Parathyroid adenoma (tissue), 2 donors: ENCODE results near the gene RFT1.

Source experiments
- H2AFZ ChIP-seq: fragments of 300-600 bp; sonication (generic); one replicate; pipeline ENCODE4 v1.7.0; 2017; ENCODE audit warnings: antibody characterized with exemption, mild to moderate bottlenecking
- H3K27ac ChIP-seq: fragments of 300-600 bp; sonication (generic); one replicate; pipeline ENCODE4 v1.7.0; 2017
- H3K27me3 ChIP-seq: fragments of 300-600 bp; sonication (generic); one replicate; pipeline ENCODE4 v1.7.0; 2017; ENCODE audit warnings: low read length; ENCODE audit not compliant: control insufficient read depth, insufficient read depth
- H3K36me3 ChIP-seq: fragments of 300-600 bp; sonication (generic); one replicate; pipeline ENCODE4 v1.7.0; 2017; ENCODE audit warnings: low read length; ENCODE audit not compliant: control insufficient read depth, insufficient read depth
- H3K4me1 ChIP-seq: fragments of 300-600 bp; sonication (generic); one replicate; pipeline ENCODE4 v1.7.0; 2017; ENCODE audit warnings: control low read depth
- H3K4me2 ChIP-seq: fragments of 300-600 bp; sonication (generic); one replicate; pipeline ENCODE4 v1.7.0; 2017; ENCODE audit warnings: low read length
- H3K4me3 ChIP-seq: fragments of 300-600 bp; sonication (generic); one replicate; pipeline ENCODE4 v1.7.0; 2017; ENCODE audit warnings: low read depth, low read length
- H3K79me2 ChIP-seq: fragments of 300-600 bp; sonication (generic); one replicate; pipeline ENCODE4 v1.7.0; 2017; ENCODE audit warnings: control low read depth
- H3K9ac ChIP-seq: fragments of 300-600 bp; sonication (generic); one replicate; pipeline ENCODE4 v1.7.0; 2017; ENCODE audit warnings: mild to moderate bottlenecking
- H3K9me3 ChIP-seq: fragments of 300-600 bp; sonication (generic); one replicate; pipeline ENCODE4 v1.7.0; 2017; ENCODE audit warnings: low read length; ENCODE audit not compliant: control insufficient read depth
- CTCF ChIP-seq: fragments of 300-600 bp; sonication (generic); IDR thresholded peaks from one replicate; pipeline ENCODE4 v1.7.0; 2017; ENCODE audit warnings: antibody characterized with exemption, mild to moderate bottlenecking
- donor health status: primary hyperparathyroidism.

The RFT1 gene

GRCh38 chr3:53142986-53143385 is 12.8 kb upstream of the RFT1 start:
- no peak for TF ChIP-seq CTCF
- H3K4me2 ChIP-seq, result no peak overlapping the region
- no peak overlapping the region for H3K4me3 ChIP-seq
- peaks cover 8% of the 10 kb centered on the region for H3K4me1 ChIP-seq
- H3K79me2 ChIP-seq, result no peaks in the 10 kb centered on the region
- H2AFZ ChIP-seq, result no peak overlapping the region
- H3K9ac ChIP-seq, result no peak overlapping the region
- H3K36me3 ChIP-seq, result no peaks in the 10 kb centered on the region
- H3K9me3 ChIP-seq, result no peaks in the 10 kb centered on the region
- H3K27me3 ChIP-seq, result no peaks in the 10 kb centered on the region
- no peak overlapping the region for H3K27ac ChIP-seq

GRCh38 chr3:53140847-53141845 is 10.9 kb upstream of the RFT1 start:
- no peak for TF ChIP-seq CTCF
- H3K27me3 ChIP-seq, result no peaks in the 10 kb centered on the region
- H2AFZ ChIP-seq, result no peak overlapping the region
- no peak overlapping the region for H3K27ac ChIP-seq
- H3K9ac ChIP-seq, result no peak overlapping the region
- no peaks in the 10 kb centered on the region for H3K79me2 ChIP-seq
- H3K4me1 ChIP-seq, result peaks cover 19% of the 10 kb centered on the region
- no peak overlapping the region for H3K4me2 ChIP-seq
- no peaks in the 10 kb centered on the region for H3K9me3 ChIP-seq
- H3K4me3 ChIP-seq, result no peak overlapping the region
- no peaks in the 10 kb centered on the region for H3K36me3 ChIP-seq

- H3K9ac ChIP-seq, result no peak overlapping the region
- H3K4me2 ChIP-seq, result no peak overlapping the region
- no peaks in the 10 kb centered on the region for H3K36me3 ChIP-seq
- H3K4me3 ChIP-seq, result no peak overlapping the region
- TF ChIP-seq CTCF, result no peak
- no peaks in the 10 kb centered on the region for H3K9me3 ChIP-seq
- no peaks in the 10 kb centered on the region for H3K27me3 ChIP-seq
- peaks cover 19% of the 10 kb centered on the region for H3K4me1 ChIP-seq
- no peak overlapping the region for H3K27ac ChIP-seq
- H2AFZ ChIP-seq, result peak overlapping the region; percentile 63
- H3K79me2 ChIP-seq, result no peaks in the 10 kb centered on the region
Measured at GRCh38 chr3:53139906-53140846, 9.9 kb upstream of the RFT1 start.

- Histone ChIP-seq H3K27ac (no peak overlapping the region), H3K4me2 (no peak overlapping the region), H3K9ac (no peak overlapping the region), H3K4me1 (peaks cover 23% of the 10 kb centered on the region), H3K9me3 (no peaks in the 10 kb centered on the region), H3K79me2 (no peaks in the 10 kb centered on the region), H3K4me3 (no peak overlapping the region), H2AFZ (no peak overlapping the region), H3K36me3 (no peaks in the 10 kb centered on the region), H3K27me3 (no peaks in the 10 kb centered on the region)
- TF ChIP-seq CTCF, result no peak
Measured at GRCh38 chr3:53137835-53138446, 7.7 kb upstream of the RFT1 start.
